ENCODE measurements around the gene P2RX7.

Gene P2RX7

GRCh38 chr12:121114019-121114639, 18.5 kb upstream of the P2RX7 start:
- no peaks in the 10 kb centered on the region for H3K36me3 ChIP-seq (ENCODE audit: control insufficient read depth, insufficient read depth, low read length)
- no peaks in the 10 kb centered on the region for H3K4me1 ChIP-seq
- no peak overlapping the region for H3K9ac ChIP-seq
- H3K79me2 ChIP-seq = no peaks in the 10 kb centered on the region
- H2AFZ ChIP-seq = no peak overlapping the region
- no peak overlapping the region for H3K27ac ChIP-seq
- no peak overlapping the region for H3K4me3 ChIP-seq (ENCODE audit: low read depth, low read length)
- no peaks in the 10 kb centered on the region for H3K9me3 ChIP-seq (ENCODE audit: control insufficient read depth, low read length)
- H3K27me3 ChIP-seq (ENCODE audit: control insufficient read depth, insufficient read depth, low read length) = no peaks in the 10 kb centered on the region
- no peak overlapping the region for H3K4me2 ChIP-seq (ENCODE audit: low read length)
- TF ChIP-seq CTCF (IDR thresholded peaks at IDR 0.05) = no peak

- H3K4me1 ChIP-seq = no peaks in the 10 kb centered on the region
- no peaks in the 10 kb centered on the region for H3K79me2 ChIP-seq
- H3K9me3 ChIP-seq (ENCODE audit: control insufficient read depth, low read length) = no peaks in the 10 kb centered on the region
- H2AFZ ChIP-seq = no peak overlapping the region
- no peak overlapping the region for H3K9ac ChIP-seq
- no peak overlapping the region for H3K27ac ChIP-seq
- H3K4me3 ChIP-seq (ENCODE audit: low read depth, low read length) = no peak overlapping the region
- TF ChIP-seq CTCF (IDR thresholded peaks at IDR 0.05) = no peak
- H3K4me2 ChIP-seq (ENCODE audit: low read length) = no peak overlapping the region
- H3K36me3 ChIP-seq (ENCODE audit: control insufficient read depth, insufficient read depth, low read length) = no peaks in the 10 kb centered on the region
- no peaks in the 10 kb centered on the region for H3K27me3 ChIP-seq (ENCODE audit: control insufficient read depth, insufficient read depth, low read length)
Observed at GRCh38 chr12:121114806-121115205, 17.9 kb upstream of the P2RX7 start.

- no peaks in the 10 kb centered on the region for H3K9me3 ChIP-seq (ENCODE audit: control insufficient read depth, low read length)
- no peak overlapping the region for H3K4me2 ChIP-seq (ENCODE audit: low read length)
- H3K27me3 ChIP-seq (ENCODE audit: control insufficient read depth, insufficient read depth, low read length) = no peaks in the 10 kb centered on the region
- H3K4me1 ChIP-seq = no peaks in the 10 kb centered on the region
- H2AFZ ChIP-seq = no peak overlapping the region
- no peak for TF ChIP-seq CTCF (IDR thresholded peaks at IDR 0.05)
- no peaks in the 10 kb centered on the region for H3K79me2 ChIP-seq
- no peak overlapping the region for H3K4me3 ChIP-seq (ENCODE audit: low read depth, low read length)
- no peak overlapping the region for H3K9ac ChIP-seq
- no peak overlapping the region for H3K27ac ChIP-seq
- no peaks in the 10 kb centered on the region for H3K36me3 ChIP-seq (ENCODE audit: control insufficient read depth, insufficient read depth, low read length)
Observed at GRCh38 chr12:121115530-121115929, 17.1 kb upstream of the P2RX7 start.

- H3K4me2 ChIP-seq (ENCODE audit: low read length) = no peak overlapping the region
- H3K36me3 ChIP-seq (ENCODE audit: control insufficient read depth, insufficient read depth, low read length) = no peaks in the 10 kb centered on the region
- no peaks in the 10 kb centered on the region for H3K79me2 ChIP-seq
- H2AFZ ChIP-seq = no peak overlapping the region
- H3K27me3 ChIP-seq (ENCODE audit: control insufficient read depth, insufficient read depth, low read length) = no peaks in the 10 kb centered on the region
- no peak overlapping the region for H3K27ac ChIP-seq
- H3K9me3 ChIP-seq (ENCODE audit: control insufficient read depth, low read length) = no peaks in the 10 kb centered on the region
- no peak overlapping the region for H3K9ac ChIP-seq
- no peaks in the 10 kb centered on the region for H3K4me1 ChIP-seq
- TF ChIP-seq CTCF (IDR thresholded peaks at IDR 0.05) = no peak
- H3K4me3 ChIP-seq (ENCODE audit: low read depth, low read length) = no peak overlapping the region
Observed at GRCh38 chr12:121116318-121117225, 16.1 kb upstream of the P2RX7 start.

Measured in parathyroid adenoma (tissue), 2 donors.